Erythroblast (primary cell): ENCODE measurements around the gene GFRA1.

ENCODE experiments used
- GATA1 ChIP-seq: IDR thresholded peaks from 2 replicates; pipeline ENCODE4 v1.6.1; 2011; ENCODE audit warnings: low read depth, mild to moderate bottlenecking, control low read depth, low read length, moderate library complexity
- POLR2A ChIP-seq: IDR thresholded peaks from 2 replicates; pipeline ENCODE4 v1.6.1; 2011; ENCODE audit warnings: mild to moderate bottlenecking, low read length

GRCh38 chr10:116098411-116099022 lies 174.5 kb downstream of the GFRA1 start:
- TF ChIP-seq POLR2A = no peak
- TF ChIP-seq GATA1 = no peak
